Vagina (tissue), 2 donors: ENCODE data around the gene PLXNB1. TPM values are rescaled to one million over a fixed set of nuclear protein-coding genes. Genes with fewer than 3 reads are reported as not detected.

Experiments
- DNase-seq, 2 donors: peaks; one replicate each; pipeline ENCODE4 v3.0.0-alpha.2; 2017; ENCODE audit errors: extremely low spot score in 2 of 2
- H3K27ac ChIP-seq: fragments of 200-600 bp; sonication (generic); one replicate; pipeline ENCODE4 v1.5.1; 2019
- H3K27me3 ChIP-seq: fragments of 200-600 bp; sonication (generic); one replicate; pipeline ENCODE4 v1.5.1; 2019
- H3K36me3 ChIP-seq, 2 donors: fragments of 200-600 bp; sonication (generic); one replicate each; pipeline ENCODE4 v1.5.1; 2017 to 2019
- H3K4me1 ChIP-seq: fragments of 200-600 bp; sonication (generic); one replicate; pipeline ENCODE4 v1.5.1; 2019
- H3K4me3 ChIP-seq, 2 donors: fragments of 200-600 bp; sonication (generic); 1 replicate in 1 of 2; 2 replicates in 1 of 2; pipeline ENCODE4 v1.5.1; 2016 to 2019
- H3K9me3 ChIP-seq: fragments of 200-600 bp; sonication (generic); one replicate; pipeline ENCODE4 v1.5.1; 2019
- CTCF ChIP-seq, 3 experiments: fragments of 450-650 bp in 2 of 3; fragments of 200-600 bp in 1 of 3; sonication (generic) in 1 of 3; IDR thresholded peaks; one replicate each; pipeline ENCODE4 v1.5.1; 2017 to 2019; ENCODE audit warnings: antibody characterized with exemption in 3 of 3, mild to moderate bottlenecking in 2 of 3, moderate library complexity in 2 of 3
- POLR2A ChIP-seq, 2 donors: fragments of 450-650 bp; IDR thresholded peaks; one replicate each; pipeline ENCODE4 v1.6.1; 2017; ENCODE audit warnings: antibody characterized with exemption in 2 of 2, mild to moderate bottlenecking in 2 of 2, moderate library complexity in 2 of 2
- POLR2AphosphoS5 ChIP-seq, 2 donors: sonication (generic); formaldehyde crosslinking; IDR thresholded peaks; one replicate each; pipeline ENCODE4 v1.9.0; 2017; ENCODE audit warnings: antibody characterized with exemption in 2 of 2, mild to moderate bottlenecking in 2 of 2, low read depth in 1 of 2; ENCODE audit not compliant: insufficient read depth in 1 of 2
- intact Hi-C: fragments of 100-400 bp; cut with DNase I; formaldehyde crosslinking; loops from one replicate; pipeline ENCODE4 v1.15.1; 2023
- total RNA-seq: library from RNA; depleted of rRNA; stranded (reverse); fragments of >200 nt; gene quantifications from one replicate; pipeline ENCODE4 v1.2.3, GENCODE V29; 2016

Gene PLXNB1
- total RNA-seq, 1 donor from 2014 or later: 257 TPM

- Histone ChIP-seq H3K36me3 (no peaks in the 10 kb centered on the region), H3K27me3 (no peaks in the 10 kb centered on the region), H3K9me3 (no peaks in the 10 kb centered on the region), H3K4me1 (peaks cover 60% of the 10 kb centered on the region), H3K27ac (peak overlapping the region; percentile 85), H3K4me3 (no peak overlapping the region)
- no peak for DNase-seq
- peak in 1 of 2 donors; percentile 87 for TF ChIP-seq POLR2AphosphoS5 (IDR thresholded peaks at IDR 0.05; ENCODE audit: insufficient read depth in 1 of 2, low read depth in 1 of 2)
- TF ChIP-seq POLR2A (IDR thresholded peaks at IDR 0.05): no peak
- peak; percentile 98 to 100 (median 99) for TF ChIP-seq CTCF (IDR thresholded peaks at IDR 0.05)
- intact Hi-C loops: loop anchor here (5.0 to 10.0 kb wide), 2 partner anchors 34 to 161 kb away; no protein-coding TSS in a partner anchor
Observed at GRCh38 chr3:48435774-48436476, 6.0 kb upstream of the PLXNB1 start.

- Histone ChIP-seq H3K27ac (peak overlapping the region; percentile 85), H3K27me3 (no peaks in the 10 kb centered on the region), H3K4me1 (peaks cover 64% of the 10 kb centered on the region), H3K4me3 (no peak overlapping the region), H3K9me3 (no peaks in the 10 kb centered on the region), H3K36me3 (no peaks in the 10 kb centered on the region)
- no peak for DNase-seq
- no peak for TF ChIP-seq POLR2AphosphoS5 (IDR thresholded peaks at IDR 0.05; ENCODE audit: insufficient read depth in 1 of 2, low read depth in 1 of 2)
- TF ChIP-seq POLR2A (IDR thresholded peaks at IDR 0.05): no peak
- no peak for TF ChIP-seq CTCF (IDR thresholded peaks at IDR 0.05)
- intact Hi-C loops: loop anchor here (5.0 to 10.0 kb wide), 2 partner anchors 33 to 160 kb away; no protein-coding TSS in a partner anchor
Observed at GRCh38 chr3:48435223-48435595, 5.3 kb upstream of the PLXNB1 start.

GRCh38 chr3:48434591-48435222 is 4.8 kb upstream of the PLXNB1 start:
- intact Hi-C loops: loop anchor here (5.0 to 10.0 kb wide), 2 partner anchors 32 to 160 kb away; no protein-coding TSS in a partner anchor
- peaks cover 68% of the 10 kb centered on the region for H3K4me1 ChIP-seq
- TF ChIP-seq CTCF (IDR thresholded peaks at IDR 0.05) (no peak), POLR2AphosphoS5 (IDR thresholded peaks at IDR 0.05; ENCODE audit: insufficient read depth in 1 of 2, low read depth in 1 of 2) (no peak), POLR2A (IDR thresholded peaks at IDR 0.05) (no peak)
- H3K27me3 ChIP-seq: no peaks in the 10 kb centered on the region
- H3K27ac ChIP-seq: peak overlapping the region; percentile 85
- H3K4me3 ChIP-seq: no peak overlapping the region
- no peak for DNase-seq
- H3K9me3 ChIP-seq: no peaks in the 10 kb centered on the region
- no peaks in the 10 kb centered on the region for H3K36me3 ChIP-seq

GRCh38 chr3:48433472-48434118 is 3.7 kb upstream of the PLXNB1 start:
- no peak for DNase-seq
- peak overlapping the region in 1 of 2 donors; percentile 22 for H3K4me3 ChIP-seq
- no peaks in the 10 kb centered on the region for H3K36me3 ChIP-seq
- intact Hi-C loops: loop anchor here (10.0 kb wide), 1 partner anchor 159 kb away; no protein-coding TSS in a partner anchor
- peaks cover 62% of the 10 kb centered on the region for H3K4me1 ChIP-seq
- H3K27me3 ChIP-seq: no peaks in the 10 kb centered on the region
- H3K27ac ChIP-seq: peak overlapping the region; percentile 85
- H3K9me3 ChIP-seq: no peaks in the 10 kb centered on the region
- TF ChIP-seq POLR2A (IDR thresholded peaks at IDR 0.05) (no peak), CTCF (IDR thresholded peaks at IDR 0.05) (no peak), POLR2AphosphoS5 (IDR thresholded peaks at IDR 0.05; ENCODE audit: insufficient read depth in 1 of 2, low read depth in 1 of 2) (peak in 1 of 2 donors; percentile 62)
